ENCODE data around the gene CSGALNACT2. TPM values are rescaled to one million over a fixed set of nuclear protein-coding genes. Genes with fewer than 3 reads are reported as not detected.
A peak's percentile ranks its signal among the peaks of the same experiment; 100 is the strongest.

CSGALNACT2 gene
- total and polyA plus RNA-seq, 2 of the 13 experiments (the other 11 are each of a cell fraction or from before 2014, with no cell fraction given), result 3.3 to 7.1 TPM

GRCh38 chr10:43230101-43230908 lies 92.1 kb downstream of the CSGALNACT2 start:
- H3K4me3 ChIP-seq (replicated peaks in 1 of 3; ENCODE audit: insufficient read depth in 1 of 3, low read depth in 2 of 3, low read length in 3 of 3), result peak overlapping the region in 1 of 3 experiments; percentile 50; a peak in 1 of 6 replicates
- peak overlapping the region; percentile 45; the same call in 1 of the 2 replicates for H3K4me2 ChIP-seq (ENCODE audit: low read depth, low read length)
- CTCF ChIA-PET (ENCODE audit: low intra/inter-chr PET ratio, low total read pairs), result no interaction called here

More at GRCh38 chr10:43230101-43230908, 92.1 kb downstream of the CSGALNACT2 start:
- Histone ChIP-seq H3K79me2 (ENCODE audit: insufficient read depth, low read length) (no peaks in the 10 kb centered on the region), H3K36me3 (replicated peaks in 1 of 2; ENCODE audit: control insufficient read depth in 1 of 2, insufficient read depth in 2 of 2, low read length in 2 of 2) (no peaks in the 10 kb centered on the region), H4K20me1 (ENCODE audit: insufficient read depth, low read length) (no peaks in the 10 kb centered on the region), H3K4me1 (ENCODE audit: insufficient read depth, low read length) (no peaks in the 10 kb centered on the region), H3K9me3 (ENCODE audit: low read length) (no peaks in the 10 kb centered on the region), H3K27me3 (ENCODE audit: control insufficient read depth in 1 of 2, insufficient read depth in 2 of 2, low read length in 2 of 2) (peaks cover 11 to 61% of the 10 kb centered on the region in 2 experiments; a peak in 4 of 5 replicates), H3K27ac (ENCODE audit: extremely low read length, insufficient read depth, low read length) (no peak overlapping the region), H2AFZ (ENCODE audit: low read length) (no peak overlapping the region), H3K9ac (ENCODE audit: insufficient read depth, low read depth, low read length) (no peak overlapping the region)
- in situ Hi-C loops (cut with HindIII; ENCODE audit: extremely low pct_ligation_motif_present, low pct_unique_long_range_greater_than_20kb), result no loop called here
- POLR2A ChIA-PET, result no interaction called here
- no TSS peak for BruUV-seq (replicated peaks)
- FAIRE-seq, result no peak
- TF ChIP-seq NR2F2 (IDR thresholded peaks at IDR 0.05; ENCODE audit: borderline replicate concordance, low read depth) (no peak), MXI1 (IDR thresholded peaks at IDR 0.05; ENCODE audit: borderline replicate concordance, low read depth, low read length) (no peak), ZNF446 (CRISPR knock-in tag; IDR thresholded peaks at IDR 0.05) (no peak), MTF1 (CRISPR knock-in tag; IDR thresholded peaks at IDR 0.05) (no peak), ZBTB21 (CRISPR knock-in tag; IDR thresholded peaks at IDR 0.05) (no peak), ZFP37 (CRISPR knock-in tag; IDR thresholded peaks at IDR 0.05; ENCODE audit: borderline replicate concordance) (no peak), SP2 (CRISPR knock-in tag; IDR thresholded peaks at IDR 0.05) (no peak), PITX1 (CRISPR knock-in tag; IDR thresholded peaks at IDR 0.05) (no peak), ELF4 (CRISPR knock-in tag; IDR thresholded peaks at IDR 0.05; ENCODE audit: borderline replicate concordance) (no peak), ZNF280D (CRISPR knock-in tag; IDR thresholded peaks at IDR 0.05) (no peak), BCLAF1 (IDR thresholded peaks at IDR 0.05) (no peak), SMARCC2 (IDR thresholded peaks at IDR 0.05) (no peak), HMGA1 (CRISPR knock-in tag; conservative IDR thresholded peaks at IDR 0.05) (no peak), BORCS8-MEF2B (CRISPR knock-in tag; IDR thresholded peaks at IDR 0.05) (no peak)
- TF ChIP-seq, protein P1, sequence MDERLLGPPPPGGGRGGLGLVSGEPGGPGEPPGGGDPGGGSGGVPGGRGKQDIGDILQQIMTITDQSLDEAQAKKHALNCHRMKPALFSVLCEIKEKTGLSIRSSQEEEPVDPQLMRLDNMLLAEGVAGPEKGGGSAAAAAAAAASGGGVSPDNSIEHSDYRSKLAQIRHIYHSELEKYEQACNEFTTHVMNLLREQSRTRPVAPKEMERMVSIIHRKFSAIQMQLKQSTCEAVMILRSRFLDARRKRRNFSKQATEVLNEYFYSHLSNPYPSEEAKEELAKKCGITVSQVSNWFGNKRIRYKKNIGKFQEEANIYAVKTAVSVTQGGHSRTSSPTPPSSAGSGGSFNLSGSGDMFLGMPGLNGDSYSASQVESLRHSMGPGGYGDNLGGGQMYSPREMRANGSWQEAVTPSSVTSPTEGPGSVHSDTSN (CRISPR knock-in tag; IDR thresholded peaks at IDR 0.05), result no peak
- TF ChIP-seq, protein P2, sequence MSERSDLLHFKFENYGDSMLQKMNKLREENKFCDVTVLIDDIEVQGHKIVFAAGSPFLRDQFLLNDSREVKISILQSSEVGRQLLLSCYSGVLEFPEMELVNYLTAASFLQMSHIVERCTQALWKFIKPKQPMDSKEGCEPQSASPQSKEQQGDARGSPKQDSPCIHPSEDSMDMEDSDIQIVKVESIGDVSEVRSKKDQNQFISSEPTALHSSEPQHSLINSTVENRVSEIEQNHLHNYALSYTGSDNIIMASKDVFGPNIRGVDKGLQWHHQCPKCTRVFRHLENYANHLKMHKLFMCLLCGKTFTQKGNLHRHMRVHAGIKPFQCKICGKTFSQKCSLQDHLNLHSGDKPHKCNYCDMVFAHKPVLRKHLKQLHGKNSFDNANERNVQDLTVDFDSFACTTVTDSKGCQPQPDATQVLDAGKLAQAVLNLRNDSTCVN (CRISPR knock-in tag; IDR thresholded peaks at IDR 0.05; ENCODE audit: borderline replicate concordance), result no peak
- WGBS (ENCODE audit: low lambda C conversion rate), result 0% methylated on average over 1 of the region's 35 CpGs
- DNase-seq (ENCODE audit: low spot score), result no peak
- intact Hi-C loops (cut with micrococcal nuclease; ENCODE audit: unreplicated experiment), result no loop called here
- no peak for ATAC-seq

All from HepG2 (cell line).